DND-41 (cell line): ENCODE results near the gene RAB41.

Source experiments
- CTCF ChIP-seq: IDR thresholded peaks from 2 replicates; pipeline ENCODE4 v1.5.1; 2012; ENCODE audit warnings: borderline replicate concordance, low read length, moderate library complexity, mild to moderate bottlenecking; ENCODE audit not compliant: poor library complexity, severe bottlenecking; ENCODE audit errors: extremely low read depth
- EZH2 ChIP-seq: IDR thresholded peaks from 3 replicates; pipeline ENCODE4 v1.6.1; 2012; ENCODE audit warnings: borderline replicate concordance, low read depth, mild to moderate bottlenecking, moderate library complexity, low read length, inconsistent platforms; ENCODE audit not compliant: severe bottlenecking

- TF ChIP-seq CTCF: no peak
- TF ChIP-seq EZH2: no peak
Observed at GRCh38 chrX:70313503-70313902, 31.5 kb downstream of the RAB41 start.
